ENCODE measurements around the gene SBF2. TPM values are rescaled to one million over a fixed set of nuclear protein-coding genes. Genes with fewer than 3 reads are reported as not detected.

The SBF2 gene
- total and polyA plus RNA-seq, 8 donors = 25.7 to 62.6 (median 57.0) TPM

DNA sequence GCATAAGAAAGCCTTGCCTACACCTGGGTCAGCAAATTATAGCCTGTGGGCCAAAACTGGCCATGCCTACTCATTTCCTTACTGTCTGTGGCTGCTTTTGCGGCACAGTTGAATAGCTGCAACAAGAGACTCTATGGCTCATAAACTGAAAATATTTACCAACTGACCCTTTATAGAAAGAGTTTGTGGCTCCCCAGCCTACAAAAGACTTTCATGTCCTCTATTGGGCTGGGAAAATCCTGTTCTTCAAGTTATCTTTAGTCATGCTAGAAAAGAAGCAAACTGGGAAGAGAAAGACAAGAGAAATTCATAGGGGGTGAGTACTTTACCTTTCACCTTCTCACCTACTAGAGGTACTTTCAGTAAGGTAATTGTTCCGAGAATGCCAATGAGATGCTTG, 455.1 kb downstream of the SBF2 start:
- Histone ChIP-seq H3K27me3 (no peaks in the 10 kb centered on the region), H3K9me3 (no peaks in the 10 kb centered on the region), H3K36me3 (peaks cover 0 to 31% of the 10 kb centered on the region in 2 donors), H3K4me3 (no peak overlapping the region), H3K27ac (no peak overlapping the region), H3K4me1 (no peaks in the 10 kb centered on the region)
- TF ChIP-seq CTCF (IDR thresholded peaks at IDR 0.05) = no peak
- intact Hi-C loops (cut with DNase I) = no loop called here
- no peak for DNase-seq
- ATAC-seq = no peak

DNA sequence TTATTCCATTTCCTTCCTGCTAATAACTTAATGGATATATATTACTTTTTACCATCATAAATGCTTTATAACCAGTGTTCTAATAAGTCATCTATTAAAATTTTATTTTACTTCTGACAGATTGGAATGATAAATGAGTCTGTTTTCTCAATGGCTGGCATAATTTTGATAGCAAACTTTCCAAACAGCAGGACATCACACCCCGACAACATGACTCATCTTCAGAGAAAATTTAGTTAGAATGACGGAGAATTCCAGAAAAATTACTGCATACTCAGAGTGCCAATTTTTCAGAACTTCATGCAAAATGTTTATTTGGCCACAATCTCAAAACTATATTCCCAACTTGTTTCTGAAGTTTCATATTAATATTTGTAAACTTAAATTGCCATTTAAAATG, 455.8 kb downstream of the SBF2 start:
- intact Hi-C loops (cut with DNase I) = no loop called here
- TF ChIP-seq CTCF (IDR thresholded peaks at IDR 0.05) = no peak
- Histone ChIP-seq H3K27ac (no peak overlapping the region), H3K36me3 (peaks cover 0 to 31% of the 10 kb centered on the region in 2 donors), H3K27me3 (no peaks in the 10 kb centered on the region), H3K9me3 (no peaks in the 10 kb centered on the region), H3K4me1 (no peaks in the 10 kb centered on the region), H3K4me3 (no peak overlapping the region)
- ATAC-seq (no peak), DNase-seq (no peak)

GRCh38 chr11:9834291-9834690, 459.7 kb downstream of the SBF2 start:
- H3K9me3 ChIP-seq = no peaks in the 10 kb centered on the region
- ATAC-seq (no peak), DNase-seq (no peak)
- no peaks in the 10 kb centered on the region for H3K4me1 ChIP-seq
- H3K4me3 ChIP-seq = no peak overlapping the region
- peaks cover 0 to 24% of the 10 kb centered on the region in 2 donors for H3K36me3 ChIP-seq
- H3K27ac ChIP-seq = no peak overlapping the region
- H3K27me3 ChIP-seq = no peaks in the 10 kb centered on the region
- intact Hi-C loops (cut with DNase I) = no loop called here
- TF ChIP-seq CTCF (IDR thresholded peaks at IDR 0.05) = no peak

GRCh38 chr11:9831122-9831521, 462.9 kb downstream of the SBF2 start:
- no peak for ATAC-seq
- no peak overlapping the region for H3K4me3 ChIP-seq
- no peak overlapping the region for H3K27ac ChIP-seq
- H3K36me3 ChIP-seq = peaks cover 0 to 15% of the 10 kb centered on the region in 2 donors
- H3K4me1 ChIP-seq = no peaks in the 10 kb centered on the region
- H3K27me3 ChIP-seq = no peaks in the 10 kb centered on the region
- TF ChIP-seq CTCF (IDR thresholded peaks at IDR 0.05) = no peak
- no peak for DNase-seq
- H3K9me3 ChIP-seq = no peaks in the 10 kb centered on the region
- intact Hi-C loops (cut with DNase I) = no loop called here

- Histone ChIP-seq H3K4me1 (no peaks in the 10 kb centered on the region), H3K27me3 (no peaks in the 10 kb centered on the region), H3K4me3 (no peak overlapping the region), H3K27ac (no peak overlapping the region), H3K36me3 (peaks cover 0 to 15% of the 10 kb centered on the region in 2 donors), H3K9me3 (no peaks in the 10 kb centered on the region)
- no peak for DNase-seq
- intact Hi-C loops (cut with DNase I) = no loop called here
- ATAC-seq = no peak
- no peak for TF ChIP-seq CTCF (IDR thresholded peaks at IDR 0.05)
Measured at GRCh38 chr11:9827708-9828107, 466.3 kb downstream of the SBF2 start.

Data from left lung (tissue), 10 donors.